ENCODE measurements around the gene TLE4.

Gene TLE4

DNA sequence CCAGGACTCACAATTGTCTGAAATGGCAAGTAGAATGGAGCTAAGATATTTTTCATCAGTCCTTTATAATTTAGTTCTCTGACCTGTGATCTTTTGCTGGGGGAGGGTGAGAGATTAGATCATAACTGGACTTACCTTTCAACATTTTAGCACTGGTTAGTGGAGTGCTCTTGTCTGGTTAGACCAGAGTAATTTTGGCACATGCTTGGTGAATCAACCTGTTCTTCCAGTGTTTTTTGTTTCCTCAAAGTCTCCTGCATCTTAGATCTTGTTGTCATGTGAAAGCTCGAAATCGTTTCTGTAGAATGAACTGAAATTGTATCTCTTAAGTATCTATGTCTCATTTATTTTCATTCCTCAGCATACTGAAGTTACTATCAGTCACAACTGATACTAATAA, 122.4 kb downstream of the TLE4 start:
- no peak for DNase-seq

DNA sequence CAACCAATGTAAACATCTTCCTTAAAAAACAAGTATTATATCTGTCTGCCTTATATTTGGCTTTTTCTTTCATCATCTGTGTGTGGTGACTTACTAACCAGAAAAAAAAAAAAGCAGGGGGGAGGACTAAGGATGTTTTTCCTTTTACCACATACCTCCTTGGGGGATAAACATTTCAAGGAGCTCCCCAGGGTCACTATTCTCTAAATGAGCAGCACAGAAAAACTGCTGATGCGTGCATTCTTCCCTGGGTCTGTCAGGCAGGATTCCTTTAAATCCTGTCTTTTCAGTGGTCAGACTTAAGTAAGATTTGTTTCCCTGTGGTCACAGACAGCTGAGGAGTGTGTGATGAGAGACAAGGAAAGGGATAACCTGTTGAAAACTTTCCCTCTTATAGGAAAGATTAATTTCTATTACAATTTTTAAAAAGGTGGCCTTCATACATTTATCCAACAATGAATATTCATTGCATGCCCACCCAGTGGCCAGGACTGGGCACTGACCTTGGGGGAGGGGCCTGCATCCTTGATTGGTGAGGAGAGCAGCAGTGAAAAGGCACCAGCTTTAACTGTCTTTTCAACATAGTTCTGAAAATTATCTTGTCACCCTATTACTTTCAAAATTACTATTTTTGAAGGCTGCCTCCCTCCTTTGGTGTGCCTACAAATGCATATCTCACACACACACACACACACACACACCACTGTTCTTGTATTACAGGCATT, 123.1 kb downstream of the TLE4 start:
- no peak for DNase-seq

DNA sequence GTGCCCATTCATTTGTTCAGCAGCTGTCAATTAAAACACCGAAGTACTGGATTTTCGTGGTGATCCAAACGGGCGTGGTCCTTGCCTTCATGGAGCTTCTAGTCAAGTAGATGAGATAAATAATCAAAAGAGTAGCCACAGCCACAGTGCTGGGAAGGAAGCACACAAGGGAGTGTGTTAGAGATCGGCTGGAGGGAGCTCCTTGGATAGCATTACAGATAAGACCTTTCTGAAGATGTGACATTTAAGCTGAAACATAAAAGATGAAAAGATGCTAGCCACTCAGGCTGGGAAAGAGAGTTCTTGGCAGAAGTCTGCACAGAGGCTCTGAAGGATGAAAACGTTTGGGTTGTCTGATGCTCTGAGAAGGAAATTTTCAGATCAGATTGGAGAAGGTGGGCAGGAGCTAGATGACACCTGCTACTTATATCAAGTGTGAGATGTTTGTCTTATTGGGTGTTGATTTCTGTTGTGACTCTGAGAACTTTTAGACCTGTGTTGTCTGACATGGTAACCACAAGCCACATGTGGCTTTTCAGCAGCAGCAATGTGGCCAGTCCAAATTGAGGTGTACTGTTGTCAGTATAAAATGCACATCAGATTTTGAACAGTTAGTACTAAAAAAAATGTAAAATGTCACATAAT, 123.9 kb downstream of the TLE4 start:
- DNase-seq: no peak

DNA sequence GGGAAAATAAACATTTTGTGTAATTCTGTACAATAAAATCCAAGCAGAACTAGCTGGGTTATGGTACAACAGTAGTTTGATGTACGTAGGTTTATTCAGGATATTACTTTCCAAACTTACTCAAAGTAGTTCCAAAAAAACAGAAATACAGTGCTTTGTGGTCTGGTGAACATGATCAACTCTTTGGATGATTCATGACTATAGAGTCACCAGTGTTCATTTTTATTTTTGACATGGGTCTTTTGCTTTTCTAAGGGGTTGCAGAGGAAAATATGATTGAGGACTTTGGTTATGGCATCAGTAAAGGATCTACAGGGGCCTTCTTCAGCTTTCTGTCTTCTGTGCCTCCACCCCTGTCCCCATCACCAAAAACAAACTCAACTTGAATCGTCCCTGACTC, 127.2 kb downstream of the TLE4 start:
- DNase-seq: no peak

DNA sequence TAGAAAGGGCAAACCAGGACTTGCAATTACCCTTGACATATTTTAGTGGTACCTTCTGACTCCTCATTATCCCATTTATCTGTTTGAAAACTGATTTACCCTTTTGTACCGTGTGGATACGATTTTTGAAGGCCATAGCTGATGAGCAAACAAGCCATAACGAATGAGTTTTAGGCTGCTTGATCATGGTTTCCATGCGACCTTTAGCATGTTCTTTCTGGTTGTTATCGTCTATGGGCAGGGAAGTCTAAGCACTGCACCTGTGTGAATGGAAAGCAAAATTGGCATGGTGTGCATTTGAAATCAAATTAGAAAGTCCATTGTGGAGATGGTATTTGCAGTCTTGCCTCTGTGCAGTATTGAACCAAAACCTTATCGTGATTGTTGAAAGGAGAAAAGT, 127.7 kb downstream of the TLE4 start:
- DNase-seq: no peak

DNA sequence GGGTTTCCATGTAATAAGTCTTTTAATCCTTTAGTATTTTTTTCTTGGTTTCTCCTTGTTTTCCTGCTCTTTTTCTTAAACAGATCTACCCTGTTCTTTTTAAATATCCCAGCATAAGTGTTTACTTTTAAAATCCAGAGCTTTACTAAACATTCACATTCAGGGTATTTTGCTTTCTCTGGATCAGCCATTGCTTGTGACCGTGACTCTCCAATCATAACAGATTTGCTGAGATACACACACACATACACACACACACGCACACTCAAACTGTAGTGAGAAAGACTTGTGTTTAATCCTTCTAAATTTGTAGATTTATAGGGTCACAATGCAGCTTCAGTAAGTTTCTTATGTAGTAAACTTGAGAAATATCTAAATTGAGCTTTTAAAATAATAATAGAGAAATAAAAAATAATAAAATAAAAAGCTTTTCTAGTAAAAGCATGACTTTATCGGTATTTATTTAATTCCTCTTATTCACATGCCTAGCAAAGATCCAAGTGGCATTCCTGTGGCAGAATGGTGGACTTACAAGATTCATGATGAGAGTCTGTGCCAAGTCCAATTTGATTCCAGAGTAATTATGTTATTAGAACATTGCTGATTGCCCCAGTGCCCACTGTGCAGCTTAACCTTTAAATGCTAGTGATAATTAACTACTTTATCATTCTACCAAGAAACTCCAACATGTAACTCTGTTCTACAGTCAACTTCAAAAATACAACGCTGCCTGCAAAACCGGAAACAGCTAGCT, 129.0 kb downstream of the TLE4 start:
- DNase-seq: no peak

DNA sequence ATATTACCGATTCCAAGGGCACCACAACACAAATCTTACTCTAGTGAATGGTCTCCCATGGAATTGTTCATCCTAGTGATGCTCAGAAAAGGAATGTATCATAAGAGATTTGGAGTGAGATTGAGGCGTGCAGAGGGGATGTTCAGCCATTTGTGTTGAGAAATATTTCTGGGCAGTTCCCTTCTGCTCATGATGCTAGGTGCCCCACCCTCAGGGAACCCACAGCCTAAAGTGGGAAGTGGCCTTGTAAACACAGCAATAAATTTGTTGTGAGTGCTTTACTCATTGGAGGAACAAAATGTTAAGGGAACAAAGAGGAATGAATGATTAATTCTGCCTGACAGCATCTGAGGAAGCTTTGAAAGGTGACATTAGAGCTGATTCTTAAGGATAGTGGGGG, 129.9 kb downstream of the TLE4 start:
- DNase-seq: no peak

DNA sequence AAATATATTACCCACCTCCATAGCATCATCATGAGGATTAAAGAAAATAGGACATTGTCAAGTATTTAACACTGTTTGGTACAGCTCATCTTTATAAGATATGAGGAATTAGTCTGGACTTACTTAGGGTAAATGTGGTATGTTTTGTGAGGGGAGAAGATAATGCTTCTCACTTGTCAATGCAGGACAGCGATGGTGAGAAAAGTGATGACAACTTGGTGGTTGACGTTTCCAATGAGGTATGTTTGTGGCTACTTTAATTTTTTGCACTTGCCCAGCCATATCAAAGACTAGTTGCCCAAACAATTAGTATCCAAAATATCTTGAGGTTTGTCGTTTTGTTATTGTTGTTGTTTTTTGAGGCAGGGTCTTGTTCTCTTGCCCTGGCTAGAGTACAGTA, 133.9 kb downstream of the TLE4 start:
- no peak for DNase-seq

DNA sequence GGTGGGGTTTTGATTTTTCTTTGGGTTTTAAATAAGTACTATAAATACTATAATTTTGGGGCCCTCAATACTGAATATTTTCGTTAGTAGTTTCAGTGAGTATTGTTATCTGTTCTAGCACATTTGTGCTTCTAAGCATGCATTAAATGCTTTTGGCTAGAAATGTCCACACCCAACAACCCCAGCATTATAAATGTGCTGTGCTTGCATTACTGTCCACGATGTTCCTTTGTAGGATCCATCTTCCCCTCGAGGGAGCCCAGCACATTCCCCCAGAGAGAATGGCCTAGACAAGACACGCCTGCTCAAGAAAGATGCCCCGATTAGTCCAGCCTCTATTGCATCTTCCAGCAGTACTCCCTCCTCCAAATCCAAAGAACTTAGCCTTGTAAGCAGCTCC, 134.7 kb downstream of the TLE4 start:
- DNase-seq: no peak

DNA sequence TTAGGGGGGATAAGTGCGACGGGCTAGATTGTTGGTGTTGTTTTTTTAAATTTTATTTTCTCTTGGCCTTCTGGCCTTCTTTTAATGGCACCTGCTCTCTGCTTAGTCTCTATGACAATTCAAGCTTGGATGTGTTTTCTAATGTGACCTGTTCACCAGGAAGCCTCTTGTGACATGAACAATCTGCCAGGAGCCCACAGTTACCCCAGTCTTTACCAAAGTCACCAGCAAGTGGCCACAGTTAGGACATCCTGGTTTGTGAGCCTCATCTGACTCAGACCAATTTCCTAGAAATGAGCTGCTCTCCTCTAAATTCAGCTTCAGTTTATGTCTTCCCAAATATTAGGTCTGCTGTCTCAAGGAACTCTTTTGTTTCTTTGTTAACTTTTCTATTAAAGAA, 135.8 kb downstream of the TLE4 start:
- no peak for DNase-seq

DNA sequence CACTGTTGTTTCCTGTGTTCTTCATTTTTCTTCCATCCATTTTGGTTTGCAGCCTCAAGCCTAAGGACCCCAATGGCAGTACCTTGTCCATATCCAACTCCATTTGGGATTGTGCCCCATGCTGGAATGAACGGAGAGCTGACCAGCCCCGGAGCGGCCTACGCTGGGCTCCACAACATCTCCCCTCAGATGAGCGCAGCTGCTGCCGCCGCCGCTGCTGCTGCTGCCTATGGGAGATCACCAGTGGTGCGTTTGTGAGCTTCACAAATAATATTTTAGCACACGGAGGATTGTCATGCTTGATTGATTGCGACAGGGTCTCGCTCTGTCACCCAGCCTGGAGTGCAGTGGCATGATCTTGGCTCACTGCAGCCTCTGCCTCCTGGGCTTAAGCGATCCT, 136.8 kb downstream of the TLE4 start:
- no peak for DNase-seq

DNA sequence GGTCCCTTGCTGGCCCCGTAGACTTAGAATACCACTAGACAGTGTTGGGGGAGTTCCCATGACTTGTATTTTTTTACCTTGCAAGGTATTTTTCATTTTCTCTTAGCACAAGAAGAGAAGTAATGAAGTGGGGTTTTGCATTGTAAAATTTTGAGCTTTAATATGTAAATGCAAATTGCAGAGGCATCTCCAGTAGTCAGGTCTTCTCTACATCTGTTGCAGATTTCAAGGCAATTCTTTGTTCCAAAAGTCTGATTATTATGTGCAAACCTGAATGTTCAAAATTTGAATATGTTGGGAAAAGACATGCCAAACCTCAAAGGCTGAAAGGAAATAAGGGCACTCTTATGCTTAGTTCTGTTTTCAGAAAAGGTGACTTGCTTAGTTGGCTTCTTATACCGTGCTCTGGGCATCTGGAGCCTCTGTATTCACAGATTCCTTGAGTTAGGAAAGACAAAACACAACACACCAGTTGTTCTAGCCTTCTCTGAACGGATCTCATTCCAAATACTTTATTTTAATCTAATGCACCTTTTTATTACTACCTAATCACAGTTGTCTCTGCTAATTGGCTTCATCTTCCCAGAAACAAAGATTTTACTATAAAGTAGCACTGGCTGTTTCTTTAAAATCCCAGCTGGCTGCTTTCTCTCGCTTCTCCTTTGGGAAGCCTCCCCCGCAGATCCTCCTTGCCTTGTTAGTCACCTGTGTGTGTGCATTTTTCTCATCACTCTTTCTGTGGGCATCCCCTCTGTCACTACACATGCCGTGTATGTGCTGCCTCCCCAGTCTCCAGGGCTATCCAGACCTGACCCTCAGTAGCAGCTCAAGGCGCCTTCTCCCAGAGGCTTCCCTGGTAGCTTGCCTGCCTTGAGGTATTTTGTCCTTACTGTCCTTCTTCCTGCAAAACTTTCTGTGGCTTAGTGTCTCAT, 138.2 kb downstream of the TLE4 start:
- no peak for DNase-seq

DNA sequence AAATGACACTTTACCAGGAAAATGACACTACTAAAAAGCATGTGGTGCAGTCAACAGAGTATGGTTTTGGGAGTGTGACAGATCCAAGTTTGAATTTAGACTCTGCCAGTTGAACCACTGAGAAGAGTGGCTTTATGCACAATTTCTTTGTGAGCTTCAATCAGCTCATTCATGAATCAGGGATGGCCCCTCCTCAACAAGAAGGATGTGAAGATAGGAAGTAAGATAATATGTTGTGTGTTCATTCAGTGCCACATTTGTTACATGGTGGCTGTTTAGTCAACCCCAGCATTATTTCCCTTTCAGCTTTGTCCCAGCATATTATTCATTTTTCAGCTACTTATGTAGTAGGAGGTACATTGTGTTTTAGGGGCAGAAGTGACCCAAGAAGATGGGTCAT, 140.1 kb downstream of the TLE4 start:
- DNase-seq: no peak

DNA sequence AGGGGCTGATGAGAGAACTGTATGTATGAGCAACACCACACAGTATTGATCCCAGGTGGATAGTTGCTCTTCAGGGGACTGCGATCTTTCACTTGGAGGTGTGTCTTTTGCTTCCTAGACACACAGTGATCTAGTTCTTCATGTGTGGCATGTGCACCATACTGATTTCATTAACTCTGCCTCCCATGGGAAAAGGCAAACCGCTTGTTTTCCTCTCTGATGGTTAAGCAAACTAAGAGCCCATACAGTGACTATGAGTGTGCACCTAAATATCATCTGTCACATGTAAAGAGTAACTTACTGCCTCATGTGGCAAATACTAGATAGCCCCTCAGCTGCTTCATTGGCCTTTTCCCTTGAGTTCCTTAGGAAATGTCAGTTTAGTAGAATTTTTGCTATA, 147.3 kb downstream of the TLE4 start:
- DNase-seq: no peak

DNA sequence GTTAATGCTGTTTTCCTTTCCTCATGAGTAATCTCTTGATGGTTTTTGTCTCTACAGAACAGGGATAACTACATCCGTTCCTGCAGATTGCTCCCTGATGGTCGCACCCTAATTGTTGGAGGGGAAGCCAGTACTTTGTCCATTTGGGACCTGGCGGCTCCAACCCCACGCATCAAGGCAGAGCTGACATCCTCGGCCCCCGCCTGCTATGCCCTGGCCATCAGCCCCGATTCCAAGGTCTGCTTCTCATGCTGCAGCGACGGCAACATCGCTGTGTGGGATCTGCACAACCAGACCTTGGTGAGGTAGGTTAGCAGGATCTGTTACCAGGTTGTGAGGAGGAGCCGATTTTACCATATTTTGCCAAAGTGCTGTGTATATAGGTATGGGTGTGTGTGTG, 148.2 kb downstream of the TLE4 start:
- no peak for DNase-seq

DNA sequence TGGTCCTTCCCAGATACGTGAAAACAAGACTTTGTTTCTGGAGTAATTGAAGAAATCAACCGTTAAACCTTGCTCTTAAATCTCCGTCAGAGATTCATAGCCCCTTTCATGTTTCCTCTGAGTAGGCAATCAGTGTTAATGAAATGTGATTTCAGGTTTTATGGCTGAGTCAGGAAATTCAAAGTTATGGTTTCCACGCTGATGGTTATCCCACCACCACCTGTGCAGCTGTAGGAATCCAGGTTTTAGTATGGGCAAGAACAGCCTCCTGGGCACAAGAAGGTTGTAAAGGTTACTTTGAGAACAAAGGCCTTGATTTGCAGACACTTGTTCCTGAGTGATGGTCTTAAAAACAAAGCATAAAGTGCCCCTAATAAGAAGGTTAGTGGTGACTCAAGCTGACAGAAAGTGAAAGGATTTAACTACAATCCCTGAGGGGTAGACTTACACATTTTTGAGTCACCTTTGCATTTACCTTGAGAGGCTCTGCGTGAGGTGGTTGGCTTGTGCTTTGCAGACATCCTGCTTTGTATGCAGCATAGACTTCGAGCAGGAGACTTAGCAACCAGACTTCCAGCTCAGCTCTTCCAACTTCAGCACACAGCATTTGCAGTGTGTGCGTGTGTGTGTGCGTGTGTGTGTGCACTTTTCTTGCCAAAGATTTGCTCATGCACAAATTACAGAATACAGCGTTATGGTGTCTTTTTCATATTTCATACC, 159.6 kb downstream of the TLE4 start:
- DNase-seq: no peak

DNA sequence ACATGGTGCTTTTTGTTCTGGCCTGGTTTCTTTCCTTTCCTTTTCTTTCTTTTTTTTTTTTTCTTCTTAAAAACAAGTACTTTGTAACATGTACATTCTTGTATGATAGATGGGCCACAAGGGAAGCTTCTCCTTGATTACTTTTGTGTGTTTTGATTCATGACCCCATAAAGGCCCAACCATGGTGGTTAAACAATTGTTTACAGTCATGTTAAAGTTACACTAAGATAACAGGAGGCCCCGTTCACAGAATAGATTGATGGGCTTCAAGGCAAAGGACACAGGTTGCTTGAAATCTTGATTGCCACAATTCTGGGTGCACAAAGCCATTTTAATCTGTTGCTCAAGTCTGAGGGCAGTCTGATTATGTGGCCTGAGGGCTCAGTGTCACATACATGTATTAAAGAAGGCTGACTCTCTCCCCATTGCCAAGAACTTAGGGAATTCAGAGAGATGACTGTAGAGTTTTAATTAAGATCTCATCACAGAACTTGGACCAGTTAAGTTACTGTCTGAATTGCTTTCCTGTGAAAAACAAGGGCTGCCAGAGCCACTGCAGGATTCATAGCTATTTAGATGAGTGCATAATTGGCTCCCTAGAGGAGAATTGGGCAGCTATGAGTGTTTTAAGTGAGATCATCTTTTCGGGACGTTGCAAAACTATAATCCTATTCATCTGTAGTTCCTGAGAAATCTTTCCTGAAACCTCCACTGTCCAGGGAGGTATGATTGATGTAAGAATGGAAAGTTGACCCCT, 163.4 kb downstream of the TLE4 start:
- DNase-seq: no peak

DNA sequence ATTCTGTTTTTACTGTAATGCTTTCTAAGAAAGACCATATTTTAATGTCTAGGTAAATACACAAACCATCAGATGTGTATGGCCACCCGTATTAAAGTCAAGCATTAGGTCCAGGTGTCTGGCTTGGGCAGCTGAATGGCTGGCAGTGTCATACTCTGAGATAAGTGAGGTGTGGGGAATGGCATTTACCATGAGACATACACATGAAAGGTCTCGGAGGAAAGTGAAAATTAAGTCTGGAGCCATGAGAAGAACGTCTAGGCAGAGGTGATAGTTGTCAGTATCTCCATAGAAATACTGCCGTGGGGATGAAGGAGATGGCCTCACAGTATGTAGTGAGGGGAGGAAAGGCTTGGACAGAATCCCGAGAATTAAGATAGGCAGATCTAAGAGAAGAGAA, 164.3 kb downstream of the TLE4 start:
- no peak for DNase-seq

DNA sequence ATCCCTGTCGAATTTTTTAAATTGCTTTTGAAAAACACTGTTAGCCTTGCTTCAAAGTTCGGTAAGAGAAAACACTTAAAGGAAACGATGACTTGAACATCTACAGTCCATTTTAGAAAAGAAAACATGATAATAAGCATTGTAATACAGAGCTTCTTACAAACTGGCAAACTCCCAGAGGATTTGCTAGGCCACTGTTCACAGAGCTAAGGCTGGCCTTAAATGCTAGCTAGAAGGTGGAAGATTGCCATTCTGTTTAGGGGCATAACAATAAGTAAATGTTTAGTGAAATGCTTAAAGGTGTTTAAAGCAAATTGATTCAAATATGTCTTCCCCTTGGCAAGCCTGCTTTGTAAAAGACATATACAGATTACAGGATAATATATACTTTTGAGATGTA, 169.6 kb downstream of the TLE4 start:
- DNase-seq: no peak

DNA sequence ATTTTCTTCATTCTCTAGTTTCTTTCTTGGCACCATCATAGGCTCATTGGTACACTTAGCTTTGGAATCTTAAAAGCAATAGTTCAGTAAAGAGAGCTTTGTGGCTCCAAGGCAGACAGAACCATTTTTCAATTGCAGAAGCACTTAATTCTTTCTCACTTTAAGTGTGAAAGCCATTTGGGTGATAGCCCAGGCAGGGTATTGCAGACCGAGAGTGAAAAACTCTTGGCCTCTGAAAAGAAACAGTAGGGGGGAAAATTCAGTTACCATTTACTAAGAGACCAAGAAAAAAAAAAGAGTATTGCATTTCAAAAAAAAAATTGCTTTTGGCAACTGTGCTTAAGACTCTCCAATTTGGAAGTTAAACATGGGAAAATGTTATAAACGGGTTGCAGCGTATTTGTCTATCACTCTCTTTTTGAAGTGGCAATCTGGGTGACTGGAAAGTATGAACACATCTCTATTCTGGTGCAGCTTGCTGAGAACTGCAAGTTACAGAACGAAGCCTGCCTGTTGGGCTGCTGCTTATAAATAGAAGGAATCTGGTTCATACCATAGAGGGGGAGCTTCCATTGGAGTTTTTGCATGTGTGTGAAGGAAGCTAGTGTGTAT, 170.5 kb downstream of the TLE4 start:
- DNase-seq: no peak

DNA sequence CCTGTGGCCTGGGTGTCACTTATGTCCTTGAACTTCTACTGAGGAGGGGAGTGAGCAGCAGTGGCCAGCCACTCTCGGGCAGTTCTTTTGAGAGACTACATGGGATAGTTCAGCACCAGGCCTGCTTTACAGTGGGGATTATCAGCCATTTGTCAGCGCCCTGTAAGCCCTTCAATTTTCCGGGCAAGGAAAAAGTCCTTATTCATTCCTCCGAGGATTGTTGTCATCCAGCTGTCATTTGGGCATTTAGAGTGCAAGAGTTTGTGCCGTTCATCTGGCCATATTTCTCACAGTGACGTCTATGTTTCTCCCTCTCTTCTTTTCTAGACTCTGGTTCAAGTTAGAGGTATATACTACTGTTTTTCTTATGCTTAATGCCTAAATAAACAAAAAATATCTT, 172.8 kb downstream of the TLE4 start:
- no peak for DNase-seq

Data from activated naive CD4-positive, alpha-beta T cell treated with Interleukin-2 at 50 U/mL for 16 hours (primary cell).